ENCODE measurements around the gene UBTD1.

UBTD1 gene

GRCh38 chr10:97590082-97590747 lies 91.5 kb downstream of the UBTD1 start:
- no peak for DNase-seq

- no peak for DNase-seq
Observed at GRCh38 chr10:97590748-97591495, 92.2 kb downstream of the UBTD1 start.

GRCh38 chr10:97593421-97593820 lies 94.7 kb downstream of the UBTD1 start:
- DNase-seq: no peak

GRCh38 chr10:97596101-97597082 lies 97.7 kb downstream of the UBTD1 start:
- no peak for DNase-seq

- no peak for DNase-seq
Observed at GRCh38 chr10:97597778-97598177, 99.1 kb downstream of the UBTD1 start.

GRCh38 chr10:97598407-97599271 lies 99.9 kb downstream of the UBTD1 start:
- DNase-seq: no peak

GRCh38 chr10:97599272-97599619 lies 100.5 kb downstream of the UBTD1 start:
- DNase-seq: no peak

- DNase-seq: no peak
Observed at GRCh38 chr10:97600616-97601015, 101.9 kb downstream of the UBTD1 start.

GRCh38 chr10:97601268-97602215 lies 102.8 kb downstream of the UBTD1 start:
- DNase-seq: no peak

GRCh38 chr10:97607095-97607636 lies 108.4 kb downstream of the UBTD1 start:
- no peak for DNase-seq

GRCh38 chr10:97608991-97609561 lies 110.4 kb downstream of the UBTD1 start:
- DNase-seq: no peak

GRCh38 chr10:97611473-97611872 lies 112.7 kb downstream of the UBTD1 start:
- no peak for DNase-seq

GRCh38 chr10:97612386-97612785 lies 113.7 kb downstream of the UBTD1 start:
- peak; percentile 50 for DNase-seq

- DNase-seq: no peak
Observed at GRCh38 chr10:97618285-97618684, 119.6 kb downstream of the UBTD1 start.

GRCh38 chr10:97618733-97619132 lies 120.0 kb downstream of the UBTD1 start:
- no peak for DNase-seq
